ENCODE results near the gene TASL.
"Not testable (repeated sequence)": the region's sequence is repeated elsewhere in the genome, so short reads cannot be mapped to it uniquely, and the experiment has no call there.

TASL gene, protein sequence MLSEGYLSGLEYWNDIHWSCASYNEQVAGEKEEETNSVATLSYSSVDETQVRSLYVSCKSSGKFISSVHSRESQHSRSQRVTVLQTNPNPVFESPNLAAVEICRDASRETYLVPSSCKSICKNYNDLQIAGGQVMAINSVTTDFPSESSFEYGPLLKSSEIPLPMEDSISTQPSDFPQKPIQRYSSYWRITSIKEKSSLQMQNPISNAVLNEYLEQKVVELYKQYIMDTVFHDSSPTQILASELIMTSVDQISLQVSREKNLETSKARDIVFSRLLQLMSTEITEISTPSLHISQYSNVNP
- long read RNA-seq, donor 1, result 0 reads
- long read RNA-seq, donor 2, result 0 reads
- long read RNA-seq, donor 3, partial matches to known transcripts, result 0 of 1 reads
- long read RNA-seq, donor 3, other reads (novel, unspliced or antisense), result 0 of 1 reads
- long read RNA-seq, donor 4, partial matches to known transcripts, result 0 of 1 reads
- long read RNA-seq, donor 4, other reads (novel, unspliced or antisense), result 0 of 1 reads
- long read RNA-seq, donor 5, result 0 reads
- long read RNA-seq, donor 6, result 0 reads
- long read RNA-seq, donor 7, result 0 reads
- long read RNA-seq, donor 8, result 0 reads

DNA sequence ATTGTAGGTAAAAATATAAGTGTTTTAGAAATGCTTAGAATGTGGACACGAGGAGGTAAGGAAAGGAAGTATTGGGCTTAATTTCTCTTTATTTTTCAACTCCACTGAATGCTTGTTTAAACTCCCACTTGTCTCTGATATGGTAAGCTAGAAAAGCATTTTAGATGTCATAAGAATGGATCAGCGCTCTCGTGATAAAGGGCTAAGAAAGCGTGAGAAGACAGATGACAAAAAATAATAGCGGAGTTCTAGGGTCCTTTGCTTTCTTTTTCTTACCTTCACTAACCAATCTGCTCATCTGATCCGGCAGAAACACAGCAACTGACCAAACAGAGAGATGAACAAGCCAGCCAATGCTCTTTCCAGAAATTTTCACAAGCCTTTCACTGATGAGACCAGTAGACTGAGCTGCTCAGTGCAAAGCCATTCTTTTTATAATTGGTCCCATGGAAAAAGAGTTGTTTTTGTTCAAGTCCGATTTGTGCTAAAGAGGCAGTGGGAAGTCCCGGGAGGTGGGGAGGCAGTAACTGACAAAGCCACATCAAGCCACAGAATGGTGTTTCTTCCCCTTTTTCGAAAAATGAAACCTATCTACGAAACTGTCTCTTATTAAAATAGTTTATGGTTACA is at the start of gene TASL:
Gene TASL, minus strand, starts transcription at position 405 of the 630 bp plus-strand sequence. CDS start 17,411 bp downstream, outside the sequence.
- no peak for DNase-seq

DNA sequence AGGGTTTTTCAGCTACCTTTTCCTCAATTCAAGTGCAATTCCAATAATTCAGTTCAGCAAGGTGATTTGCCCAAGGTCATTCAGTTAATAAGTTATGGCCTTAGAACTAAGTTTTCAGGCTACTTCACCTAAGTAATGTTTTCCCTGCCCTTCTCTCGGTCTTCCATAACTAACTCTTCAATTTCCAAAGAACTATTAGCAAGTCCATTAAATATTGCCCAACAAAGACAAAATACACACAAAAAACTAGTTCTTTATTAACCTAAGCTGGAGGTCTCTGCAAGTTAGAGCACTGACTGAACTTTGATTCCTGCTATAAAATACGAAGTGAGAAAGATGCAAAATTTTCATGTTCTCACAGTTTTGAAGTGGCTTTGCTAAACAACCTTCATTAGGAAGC is 48.8 kb upstream of the TASL start:
- no peak for DNase-seq

DNA sequence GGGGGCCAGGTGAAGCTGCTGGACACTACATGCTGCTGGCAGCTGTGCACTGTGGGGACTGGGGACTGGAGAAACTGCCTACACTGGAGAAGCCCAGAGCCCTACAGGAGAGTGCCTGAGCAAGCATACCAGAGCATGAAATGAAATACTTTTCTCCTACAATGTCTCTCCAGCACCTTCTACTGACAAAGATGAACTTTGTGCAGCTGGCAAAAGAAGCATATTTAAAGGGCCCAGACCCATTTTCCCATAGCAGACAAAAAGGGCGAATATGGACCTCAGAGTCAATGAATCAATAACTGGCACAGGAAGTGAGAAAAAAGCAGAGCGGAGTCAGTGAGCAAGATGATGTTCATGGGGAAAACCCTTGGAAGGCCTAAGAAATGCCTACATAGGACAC is 44.8 kb upstream of the TASL start:
- DNase-seq, result no peak

DNA sequence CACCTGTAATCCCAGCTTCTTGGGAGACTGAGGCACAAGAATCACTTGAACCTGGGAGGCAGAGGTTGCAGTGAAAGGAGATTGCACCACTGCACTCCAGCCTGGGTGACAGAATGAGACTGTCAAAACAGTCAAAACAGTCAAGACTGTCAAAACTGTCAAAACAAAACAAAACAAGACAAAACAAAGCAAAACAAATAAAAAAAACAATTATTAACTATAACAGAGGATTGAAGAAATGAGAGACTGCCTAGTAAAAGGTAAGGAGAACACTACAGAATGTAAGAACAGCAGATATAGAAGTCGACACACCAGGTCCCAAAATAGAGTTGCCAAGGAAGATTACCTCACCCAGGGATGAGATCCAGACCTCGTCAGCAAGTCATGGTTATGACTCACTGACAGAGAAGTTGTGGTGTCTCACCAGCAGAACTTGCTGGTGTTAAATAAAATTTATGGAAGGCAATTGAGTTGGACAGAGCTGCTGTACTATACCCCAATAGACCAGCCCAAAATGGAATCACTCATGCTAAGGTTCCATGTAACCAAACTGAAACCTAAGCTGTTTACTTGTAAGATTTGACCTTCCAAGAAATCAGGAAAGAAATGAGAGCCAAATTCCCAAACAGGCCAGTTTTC is 43.5 kb upstream of the TASL start:
- no peak for DNase-seq

DNA sequence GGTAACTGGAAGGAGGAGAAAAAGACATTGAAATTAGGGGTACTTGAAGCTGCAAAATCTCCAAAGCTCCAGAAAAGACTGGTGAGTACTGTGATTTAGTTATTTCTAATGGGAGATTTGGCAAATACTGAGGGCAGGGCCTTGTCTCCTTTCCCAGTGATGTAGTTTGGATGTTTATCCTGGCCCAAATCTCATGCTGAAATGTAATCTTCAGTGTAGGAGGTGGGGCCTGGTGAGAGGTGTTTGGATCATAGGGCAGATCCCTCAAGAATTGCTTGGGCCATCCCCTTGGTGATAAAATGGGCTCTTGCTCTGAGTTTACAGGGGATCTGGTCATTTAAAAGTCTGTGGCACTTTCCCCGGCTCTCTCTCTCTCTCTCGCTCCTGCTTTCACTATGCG is 42.6 kb upstream of the TASL start:
- no peak for DNase-seq

DNA sequence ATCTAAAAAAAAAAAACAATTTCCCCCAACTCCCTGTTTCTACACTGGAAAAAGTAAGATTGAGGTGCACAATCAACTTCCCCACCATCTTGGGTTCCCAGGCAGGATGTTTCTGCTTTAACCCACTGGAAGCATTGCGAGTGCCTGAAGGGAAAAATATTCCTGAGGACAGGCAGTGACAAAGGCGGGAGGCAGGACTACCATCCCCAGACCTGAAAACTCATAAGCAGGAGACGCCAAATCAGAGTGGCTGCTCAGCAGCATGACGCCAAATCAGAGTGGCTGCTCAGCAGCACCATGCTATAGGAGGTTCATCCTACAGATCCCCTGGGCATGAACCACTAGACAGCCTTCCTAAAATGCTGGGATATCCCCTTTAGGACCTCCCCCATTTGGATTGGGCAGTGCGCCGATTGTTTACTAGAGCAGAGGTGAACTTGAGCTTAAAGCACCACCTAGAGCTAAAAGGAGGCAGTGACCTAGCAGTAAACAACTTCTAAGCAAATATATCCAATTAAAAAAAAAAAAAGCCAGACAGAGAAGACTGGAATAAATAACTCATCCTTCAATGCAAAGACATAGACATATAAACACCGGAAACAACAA is 40.7 kb upstream of the TASL start:
- DNase-seq, result no peak

DNA sequence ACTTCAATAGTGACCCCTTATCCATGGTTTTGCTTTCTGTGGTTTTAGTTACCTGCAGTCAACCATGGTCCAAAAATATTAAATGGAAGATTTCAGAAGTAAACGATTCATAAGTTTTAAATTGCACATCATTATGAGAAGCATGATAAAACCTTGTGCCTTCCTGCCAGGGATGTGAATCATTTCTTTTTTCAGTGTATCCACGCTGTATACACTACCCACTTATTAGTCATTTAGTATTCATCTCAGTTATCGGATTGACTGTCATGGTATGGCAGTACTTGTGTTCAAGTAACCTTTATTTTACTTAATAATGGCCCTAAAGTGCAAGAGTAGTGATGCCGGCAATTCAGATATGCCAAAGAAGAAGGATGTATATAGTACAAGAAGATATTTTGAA is 37.7 kb upstream of the TASL start:
- DNase-seq, result no peak

DNA sequence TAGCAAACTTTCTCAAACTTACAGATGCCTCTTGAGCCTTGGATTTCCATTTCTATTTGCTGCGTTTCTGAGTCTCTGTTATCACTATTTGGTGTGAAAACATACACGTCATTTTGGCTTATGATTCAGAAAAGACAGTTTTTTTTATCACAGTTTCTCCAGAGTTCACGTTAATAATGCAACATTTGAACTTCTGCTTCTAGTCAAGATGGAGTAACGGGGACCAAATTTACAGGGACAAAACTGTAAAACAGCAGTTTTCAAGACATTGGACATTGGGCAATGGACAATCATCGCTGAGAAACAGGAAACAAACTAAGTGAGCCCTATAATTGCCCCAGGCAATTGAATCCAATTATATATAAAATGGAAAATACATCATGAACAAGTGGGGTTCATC is 36.2 kb upstream of the TASL start:
- DNase-seq, result no peak

DNA sequence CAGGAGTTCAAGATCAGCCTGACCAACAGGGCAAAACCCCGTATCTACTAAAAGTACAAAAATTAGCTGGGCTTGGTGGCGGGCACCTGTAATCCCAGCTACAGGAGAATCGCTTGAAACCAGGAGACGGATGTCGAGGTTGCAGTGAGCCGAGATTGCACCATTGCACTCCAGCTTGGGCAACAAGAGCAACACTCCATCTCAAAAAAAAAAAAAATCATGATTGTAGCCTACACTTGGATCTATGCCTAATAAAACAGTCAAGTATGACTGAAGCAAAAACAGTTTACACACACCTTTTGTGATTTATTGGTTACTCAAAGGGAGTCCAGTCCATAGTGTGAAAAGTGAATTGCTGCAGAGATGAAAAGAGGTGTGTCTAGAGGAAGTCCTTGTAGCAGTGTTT is 34.7 kb upstream of the TASL start:
- DNase-seq, result no peak

DNA sequence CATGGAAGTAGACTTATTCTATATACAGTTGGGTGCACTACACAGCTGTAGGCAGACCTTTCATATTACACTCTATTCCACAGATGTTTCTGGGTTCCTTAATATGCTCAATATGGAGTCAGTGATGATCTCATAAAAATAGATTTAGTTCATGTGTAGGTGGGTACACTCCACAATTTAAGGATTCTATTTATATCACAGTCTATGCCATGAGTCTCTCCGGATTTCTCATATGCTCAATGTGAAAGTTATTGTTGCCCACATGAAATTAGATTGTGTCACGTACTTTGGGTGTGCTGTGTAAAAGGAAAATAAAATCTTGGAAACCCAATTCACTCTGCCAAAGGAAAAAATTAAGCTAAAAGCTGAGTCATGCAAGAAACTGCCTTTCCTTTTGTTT is 32.5 kb upstream of the TASL start:
- DNase-seq, result no peak

DNA sequence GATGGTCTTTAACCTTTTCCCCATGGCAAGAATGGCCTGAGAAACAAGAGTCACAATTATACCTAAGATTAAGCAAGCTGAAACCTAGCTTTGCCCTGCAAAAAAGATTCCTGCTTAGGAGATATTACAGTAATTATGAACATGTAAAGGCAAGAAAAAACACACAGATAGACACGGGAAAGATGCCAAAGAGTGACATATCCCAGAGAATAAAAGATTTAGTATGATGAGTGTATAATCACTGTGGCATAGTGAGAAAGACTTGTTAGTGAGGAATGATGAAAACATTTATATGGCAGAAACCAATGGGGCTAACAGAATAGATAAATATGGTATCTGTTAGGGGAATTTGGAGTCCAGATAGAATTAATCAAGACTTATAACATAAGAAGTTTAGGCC is 29.6 kb upstream of the TASL start:
- no peak for DNase-seq

DNA sequence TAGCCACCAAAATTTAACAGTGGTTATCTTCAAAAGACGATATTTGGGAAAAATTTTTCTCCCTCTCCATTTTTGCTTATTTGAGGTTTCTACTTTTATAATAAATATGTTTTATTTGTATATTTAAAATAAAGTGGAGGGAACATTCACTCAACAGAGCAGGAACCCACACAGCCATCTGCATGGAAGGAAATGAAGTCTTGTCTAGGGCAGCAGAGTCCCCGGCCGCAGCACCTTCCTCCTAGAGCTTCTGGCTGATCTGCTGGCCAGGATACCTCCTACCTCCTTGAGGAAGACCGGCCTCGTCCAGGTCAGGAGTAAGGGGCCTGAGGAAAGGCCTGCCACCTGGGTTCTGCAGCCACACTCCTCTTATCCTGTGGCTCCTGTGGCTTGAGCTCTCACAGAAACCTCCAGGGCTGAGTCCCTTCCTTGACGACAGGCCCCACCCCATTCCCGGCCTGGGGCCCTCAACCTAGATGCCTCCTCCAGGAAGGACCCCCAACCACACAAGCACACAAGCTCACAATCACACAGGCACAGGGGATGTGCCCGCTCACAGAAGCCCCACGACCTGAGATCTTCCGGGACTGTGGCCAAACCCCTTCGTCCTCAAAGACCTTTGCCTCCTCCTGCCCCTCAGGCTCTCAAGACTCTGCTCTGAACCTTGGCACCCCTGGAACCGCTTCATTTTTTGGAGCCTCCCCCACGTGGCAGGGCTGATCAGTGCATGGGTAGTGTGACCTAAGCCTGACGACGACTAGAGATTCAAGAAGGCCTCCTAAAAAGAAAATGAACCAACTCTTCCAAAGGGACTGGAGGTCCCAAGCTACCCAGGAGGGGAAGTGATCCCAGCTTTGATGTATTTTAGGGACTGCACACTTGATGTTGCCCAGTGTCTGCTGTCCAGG is 23.0 kb upstream of the TASL start:
- not testable (repeated sequence) for DNase-seq

DNA sequence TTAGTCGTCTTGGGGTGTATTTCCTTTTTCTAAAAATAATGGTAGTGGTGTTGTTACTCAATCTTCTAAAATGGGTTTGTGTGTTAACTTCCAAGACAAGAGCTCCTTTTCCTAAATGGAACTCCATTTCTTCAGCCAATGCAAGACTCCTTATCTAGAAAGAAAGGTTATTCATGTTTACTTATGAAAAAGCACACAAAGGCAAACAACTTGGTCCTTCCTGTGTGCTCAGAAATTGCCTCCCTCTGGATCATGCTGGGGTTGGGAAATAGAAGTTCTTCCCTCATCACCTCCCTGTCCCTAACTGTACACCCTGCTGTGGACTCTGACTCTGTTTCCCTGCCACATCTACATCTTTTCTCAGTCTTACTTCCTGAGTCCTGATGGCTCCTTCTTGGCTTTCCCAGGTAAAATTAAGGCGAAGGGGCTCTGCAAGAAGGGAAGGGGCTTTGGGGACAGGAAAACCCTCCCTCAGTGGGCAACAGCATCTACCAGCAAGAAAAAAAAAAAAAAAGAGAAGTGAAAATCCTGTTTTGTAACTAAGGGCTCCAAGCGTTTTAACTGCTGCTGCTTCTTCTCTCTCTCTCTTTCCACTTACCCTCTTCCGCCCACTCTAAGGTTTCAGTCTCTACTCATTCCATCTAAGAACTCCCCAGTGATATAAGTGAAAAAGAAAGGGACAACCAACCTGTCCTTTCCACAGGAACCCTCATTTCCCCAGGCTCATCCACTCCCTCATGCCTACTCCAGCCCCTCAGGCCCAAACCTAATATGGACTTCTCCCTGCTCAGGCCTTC is 19.8 kb upstream of the TASL start:
- no peak for DNase-seq

DNA sequence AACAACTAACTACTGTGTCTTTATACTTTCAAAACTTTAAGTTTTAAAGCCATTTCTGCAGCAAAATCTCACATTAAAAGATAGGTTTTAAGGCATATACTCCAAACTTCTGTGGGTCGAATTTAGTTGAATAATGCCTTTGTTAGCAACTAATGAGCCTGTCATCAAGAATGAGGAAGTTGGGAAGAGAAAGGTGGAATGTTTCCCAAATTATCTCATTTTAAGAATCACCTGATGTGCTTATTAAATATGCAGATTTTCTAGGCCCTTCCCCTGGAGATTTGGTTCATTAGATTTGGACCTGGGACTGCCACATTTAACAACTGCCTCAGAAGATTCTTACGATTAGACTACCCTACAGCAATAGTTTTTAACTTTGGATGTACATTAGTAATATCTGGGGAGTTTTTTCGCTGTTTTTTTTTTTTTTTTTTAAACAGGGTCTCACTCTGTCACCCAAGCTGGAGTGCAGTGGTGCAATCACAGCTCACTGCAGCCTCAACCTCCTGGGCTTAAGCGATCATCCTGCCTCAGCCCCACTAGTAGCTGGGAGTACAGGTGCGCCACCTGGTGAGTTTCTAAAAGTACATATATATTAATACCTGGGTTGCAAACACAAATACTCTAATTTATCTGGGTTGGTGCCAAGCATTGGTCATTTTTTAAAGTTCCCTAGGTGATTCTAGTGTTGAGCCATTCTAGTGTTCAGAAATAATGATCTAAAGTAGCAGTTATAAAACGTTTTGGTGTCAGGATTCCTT is 16.1 kb upstream of the TASL start:
- DNase-seq, result no peak

DNA sequence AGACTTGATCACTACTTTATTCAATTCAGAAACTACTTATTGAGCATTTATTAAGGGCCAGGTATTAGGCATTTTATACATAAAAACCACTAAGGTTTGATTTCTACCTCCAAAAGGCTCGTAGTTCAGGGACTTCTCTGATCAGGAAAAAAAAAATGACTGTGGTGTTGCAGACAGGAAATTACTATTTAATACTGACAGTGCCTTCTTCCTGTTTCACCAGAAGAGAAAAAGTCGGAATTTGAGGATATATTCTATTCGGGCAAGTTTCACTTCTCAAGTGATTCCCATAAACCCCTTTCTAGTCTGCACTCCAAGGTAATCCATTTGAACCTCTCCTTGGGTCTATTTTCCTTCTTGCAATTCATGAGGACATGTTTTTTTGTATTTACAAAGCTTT is 15.3 kb upstream of the TASL start:
- DNase-seq, result no peak

DNA sequence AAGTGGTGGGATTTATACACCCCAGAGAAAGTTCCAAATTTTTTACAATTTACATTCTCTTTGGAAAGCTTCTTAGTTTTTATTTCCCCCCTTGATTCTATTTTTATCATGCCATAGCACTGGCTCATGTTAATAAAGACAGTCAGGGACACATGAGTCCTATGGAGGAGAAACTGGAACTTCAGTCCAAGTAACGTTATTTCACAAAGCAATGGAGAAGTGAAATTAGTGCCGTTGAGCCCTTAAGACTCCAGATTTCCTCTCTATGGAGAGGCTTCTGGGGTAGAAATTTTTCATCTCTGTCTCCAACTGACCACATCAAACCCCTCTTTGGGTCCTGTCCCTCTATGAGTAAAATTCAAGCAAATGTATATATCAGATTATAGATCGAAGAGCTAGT is 12.8 kb upstream of the TASL start:
- DNase-seq, result no peak

DNA sequence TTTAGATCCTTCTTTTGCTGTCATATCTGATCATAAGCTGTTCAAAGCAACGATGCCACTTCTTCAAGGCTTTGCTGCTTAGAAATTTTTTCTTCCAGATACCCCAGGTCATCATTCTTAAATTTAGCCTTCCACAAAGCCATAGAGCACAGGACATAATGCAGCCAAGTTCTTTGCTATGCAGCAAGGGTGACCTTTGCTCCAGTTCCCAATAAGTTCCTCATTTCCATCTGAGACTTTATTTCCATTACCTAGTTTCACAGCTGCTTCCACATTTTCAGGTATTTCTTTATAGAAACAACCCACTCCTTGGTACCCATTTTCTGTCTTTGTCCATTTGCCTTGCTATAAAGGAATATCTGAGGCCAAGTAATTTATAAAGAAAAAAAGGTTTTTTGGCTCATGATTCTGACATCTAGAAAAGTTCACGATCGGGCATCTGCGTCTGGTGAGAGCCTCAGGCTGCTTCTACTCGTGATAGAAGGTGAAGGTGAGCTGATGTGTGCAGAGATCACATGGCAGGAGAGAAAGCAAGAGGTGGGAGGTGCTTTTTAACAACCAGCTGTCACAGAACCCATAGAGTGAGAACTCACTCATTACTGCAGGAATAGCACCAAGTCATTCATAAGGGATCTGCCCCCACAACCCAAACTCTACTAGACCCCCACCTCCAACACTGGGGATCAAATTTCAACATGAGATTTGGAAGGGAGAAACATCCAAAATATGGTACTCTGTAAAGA is 11.8 kb upstream of the TASL start:
- no peak for DNase-seq

DNA sequence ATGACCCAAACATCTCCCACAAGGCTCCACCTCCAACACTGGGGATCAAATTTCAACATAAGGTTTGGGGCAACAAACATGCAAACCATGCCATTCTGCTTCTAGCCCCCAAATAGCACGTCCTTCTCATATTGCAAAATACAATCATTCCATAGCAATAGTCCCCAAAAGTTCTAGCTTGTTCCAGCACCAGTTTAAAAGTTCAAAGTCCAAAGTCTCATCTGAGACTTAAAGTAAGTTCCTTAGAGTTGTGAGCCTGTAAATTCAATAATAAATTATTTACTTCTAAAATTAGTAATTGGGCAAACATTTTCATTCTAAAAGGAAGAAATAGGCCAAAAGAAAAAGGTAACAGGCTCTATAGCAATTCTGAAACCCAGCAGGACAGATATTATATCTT is 8.9 kb upstream of the TASL start:
- no peak for DNase-seq

DNA sequence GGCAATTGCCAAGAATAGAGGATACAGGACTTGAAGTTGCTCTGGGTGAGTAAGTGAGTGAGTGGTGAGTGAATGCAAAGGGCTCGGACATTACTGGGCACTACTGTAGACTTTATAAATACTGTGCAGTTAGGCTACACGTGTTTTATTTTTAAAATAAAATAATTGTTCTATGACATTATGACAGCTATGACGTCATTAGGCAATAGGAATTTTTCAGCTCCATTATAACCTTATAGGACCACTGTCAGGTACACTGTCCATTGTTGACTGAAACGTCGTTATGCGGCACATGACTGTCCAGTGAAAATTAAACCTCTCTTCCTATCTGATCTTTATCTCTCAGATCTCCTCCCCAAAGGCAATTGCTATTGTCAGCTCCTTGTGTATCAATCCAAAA is 5.1 kb upstream of the TASL start:
- no peak for DNase-seq
